Retina (tissue), 1 donor: ENCODE results near the gene RAC3.
"Not testable (repeated sequence)": the region's sequence is repeated elsewhere in the genome, so short reads cannot be mapped to it uniquely, and the experiment has no call there.

ENCODE experiments used
- DNase-seq: peaks from one replicate; pipeline ENCODE4 v3.0.0-alpha.2; 2016

RAC3 gene

GRCh38 chr17:82025401-82026107, 5.9 kb upstream of the RAC3 start:
- DNase-seq = no peak

- no peak for DNase-seq
Measured at GRCh38 chr17:82028246-82028645, 3.2 kb upstream of the RAC3 start.

- no peak for DNase-seq
Measured at GRCh38 chr17:82028966-82029365, 2.5 kb upstream of the RAC3 start.

GRCh38 chr17:82029391-82029790, 2.1 kb upstream of the RAC3 start:
- DNase-seq = no peak

GRCh38 chr17:82029990-82030469, 1.4 kb upstream of the RAC3 start:
- no peak for DNase-seq

- DNase-seq = peak; percentile 94
Measured at GRCh38 chr17:82030470-82031302, 792 bp upstream of the RAC3 start.

GRCh38 chr17:82031885-82032627, 578 bp downstream of the RAC3 start:
- no peak for DNase-seq

- no peak for DNase-seq
Measured at GRCh38 chr17:82033359-82034085, 2.0 kb downstream of the RAC3 start.

- DNase-seq = no peak
Measured at GRCh38 chr17:82034371-82035011, 3.0 kb downstream of the RAC3 start.

- DNase-seq = no peak
Measured at GRCh38 chr17:82035488-82035887, 4.0 kb downstream of the RAC3 start.

GRCh38 chr17:82035956-82036633, 4.6 kb downstream of the RAC3 start:
- DNase-seq = no peak

GRCh38 chr17:82036634-82037091, 5.2 kb downstream of the RAC3 start:
- no peak for DNase-seq

- peak; percentile 98 for DNase-seq
Measured at GRCh38 chr17:82037092-82037888, 5.8 kb downstream of the RAC3 start, which contains the start of gene DCXR. DCXR (minus strand) TSS chr17:82037697; CDS start chr17:82037682, 15 bp downstream.

- DNase-seq = no peak
Measured at GRCh38 chr17:82037889-82038195, 6.4 kb downstream of the RAC3 start.

GRCh38 chr17:82038796-82039409, 7.4 kb downstream of the RAC3 start:
- not testable (repeated sequence) for DNase-seq

- no peak for DNase-seq
Measured at GRCh38 chr17:82039695-82040299, 8.3 kb downstream of the RAC3 start.

- DNase-seq = no peak
Measured at GRCh38 chr17:82041144-82041814, 9.8 kb downstream of the RAC3 start.

- DNase-seq = no peak
Measured at GRCh38 chr17:82042649-82043048, 11.2 kb downstream of the RAC3 start.

- DNase-seq = no peak
Measured at GRCh38 chr17:82043507-82043906, 12.0 kb downstream of the RAC3 start.
